Measurements from ENCODE around the gene ABCB9.

Gene ABCB9

DNA sequence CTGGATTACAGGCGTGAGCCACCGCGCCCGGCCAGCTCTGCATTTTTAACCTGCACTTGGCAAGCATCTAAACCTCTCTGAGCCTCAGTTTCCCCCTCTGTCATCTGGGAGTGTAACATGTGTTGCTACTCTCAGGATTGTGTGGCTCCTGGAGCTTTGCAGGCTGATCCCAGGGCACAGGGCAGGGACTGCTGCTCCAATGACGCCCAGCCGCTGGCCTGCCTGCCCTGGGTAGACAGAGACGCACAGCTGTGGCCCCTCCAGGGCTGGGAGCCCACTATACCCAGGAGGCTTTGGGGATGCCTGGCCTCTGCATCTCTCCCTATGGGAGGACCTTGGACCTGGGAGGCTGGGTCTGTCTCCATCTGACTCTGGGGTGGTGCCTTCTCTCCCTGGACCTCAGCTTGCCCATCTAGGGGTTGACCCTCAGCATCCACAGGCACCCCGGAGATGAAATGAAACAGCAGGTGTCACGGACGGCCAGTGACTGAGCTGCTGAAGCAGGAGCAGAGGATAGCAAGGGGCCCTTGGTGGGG, 27.9 kb upstream of the ABCB9 start:
- no peak for TF ChIP-seq CTCF (IDR thresholded peaks at IDR 0.05)
- Histone ChIP-seq H3K27me3 (no peaks in the 10 kb centered on the region), H3K9me3 (no peaks in the 10 kb centered on the region), H3K4me1 (ENCODE audit: control insufficient read depth in 1 of 2, insufficient read depth in 1 of 2, low read depth in 1 of 2, low read length in 1 of 2) (no peaks in the 10 kb centered on the region), H3K4me3 (ENCODE audit: low read depth in 1 of 2, low read length in 1 of 2) (no peak overlapping the region), H3K27ac (no peak overlapping the region), H3K36me3 (no peaks in the 10 kb centered on the region)

- Histone ChIP-seq H3K4me3 (ENCODE audit: low read depth in 1 of 2, low read length in 1 of 2) (no peak overlapping the region), H3K9me3 (no peaks in the 10 kb centered on the region), H3K27me3 (no peaks in the 10 kb centered on the region), H3K27ac (no peak overlapping the region), H3K4me1 (ENCODE audit: control insufficient read depth in 1 of 2, insufficient read depth in 1 of 2, low read depth in 1 of 2, low read length in 1 of 2) (no peaks in the 10 kb centered on the region), H3K36me3 (no peaks in the 10 kb centered on the region)
- TF ChIP-seq CTCF (IDR thresholded peaks at IDR 0.05), result no peak
Measured at GRCh38 chr12:122992386-122992785, 26.1 kb upstream of the ABCB9 start.

DNA sequence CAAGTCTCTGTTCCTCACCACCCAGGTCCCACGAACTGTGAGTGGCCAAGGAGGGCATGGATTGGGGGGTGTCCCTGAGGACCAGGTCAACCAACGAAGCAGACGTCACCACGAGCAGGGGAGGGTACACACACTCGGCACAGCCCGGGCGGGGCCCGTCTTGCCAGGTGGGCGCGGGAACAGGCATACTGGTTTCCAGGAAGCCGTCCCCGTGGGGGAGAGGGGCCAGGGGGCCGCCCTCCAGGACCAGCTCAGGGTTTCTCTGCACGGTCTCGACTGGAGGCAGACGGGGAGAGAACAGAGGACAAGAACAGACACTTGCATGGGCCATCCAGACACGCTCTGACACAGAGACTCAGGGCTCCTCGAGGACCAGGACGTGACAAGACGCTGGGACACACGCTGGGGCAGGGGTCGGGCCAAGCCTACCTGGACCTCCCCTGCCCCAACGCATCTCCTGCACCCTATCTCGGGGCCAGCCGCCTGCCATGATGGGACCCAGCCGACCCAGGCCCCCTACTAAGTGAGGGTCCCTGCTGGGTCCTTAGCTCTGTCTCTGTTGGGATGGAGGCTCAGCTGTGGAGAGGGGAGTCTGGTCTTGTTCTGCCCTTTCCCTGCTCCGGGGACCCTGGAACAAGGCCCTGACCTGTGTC, 25.5 kb upstream of the ABCB9 start:
- no peak overlapping the region for H3K4me3 ChIP-seq (ENCODE audit: low read depth in 1 of 2, low read length in 1 of 2)
- no peaks in the 10 kb centered on the region for H3K36me3 ChIP-seq
- no peak overlapping the region for H3K27ac ChIP-seq
- no peak for TF ChIP-seq CTCF (IDR thresholded peaks at IDR 0.05)
- H3K27me3 ChIP-seq, result no peaks in the 10 kb centered on the region
- H3K9me3 ChIP-seq, result no peaks in the 10 kb centered on the region
- no peaks in the 10 kb centered on the region for H3K4me1 ChIP-seq (ENCODE audit: control insufficient read depth in 1 of 2, insufficient read depth in 1 of 2, low read depth in 1 of 2, low read length in 1 of 2)

GRCh38 chr12:122990961-122991622, 24.8 kb upstream of the ABCB9 start:
- no peaks in the 10 kb centered on the region for H3K27me3 ChIP-seq
- no peaks in the 10 kb centered on the region for H3K36me3 ChIP-seq
- no peak overlapping the region for H3K27ac ChIP-seq
- H3K9me3 ChIP-seq, result no peaks in the 10 kb centered on the region
- H3K4me1 ChIP-seq (ENCODE audit: control insufficient read depth in 1 of 2, insufficient read depth in 1 of 2, low read depth in 1 of 2, low read length in 1 of 2), result no peaks in the 10 kb centered on the region
- TF ChIP-seq CTCF (IDR thresholded peaks at IDR 0.05), result no peak
- H3K4me3 ChIP-seq (ENCODE audit: low read depth in 1 of 2, low read length in 1 of 2), result no peak overlapping the region

DNA sequence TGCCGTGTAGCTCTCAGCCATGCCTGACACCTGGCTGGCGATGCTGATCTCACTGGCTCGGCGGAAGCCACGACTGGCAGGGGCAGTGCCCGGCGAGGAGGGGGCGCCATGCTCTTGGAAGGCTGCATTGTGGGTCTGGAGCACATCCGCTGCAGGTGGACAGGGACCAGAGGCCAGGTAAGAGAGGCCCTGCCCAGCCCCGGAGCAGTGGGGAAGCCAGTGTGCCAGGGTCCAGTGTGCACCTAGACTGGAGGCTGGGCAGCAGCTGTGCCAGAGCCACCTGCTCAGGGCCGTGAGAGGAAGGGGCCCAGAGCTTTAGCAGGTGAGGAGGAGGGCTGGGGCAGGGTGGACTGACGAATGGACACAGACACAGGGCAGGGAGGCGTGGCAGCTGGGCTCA, 24.3 kb upstream of the ABCB9 start:
- Histone ChIP-seq H3K4me3 (ENCODE audit: low read depth in 1 of 2, low read length in 1 of 2) (no peak overlapping the region), H3K36me3 (no peaks in the 10 kb centered on the region)
- no peak for TF ChIP-seq CTCF (IDR thresholded peaks at IDR 0.05)

More for the DNA sequence above, 24.3 kb upstream of the ABCB9 start:
- Histone ChIP-seq H3K27ac (no peak overlapping the region), H3K4me1 (ENCODE audit: control insufficient read depth in 1 of 2, insufficient read depth in 1 of 2, low read depth in 1 of 2, low read length in 1 of 2) (no peaks in the 10 kb centered on the region), H3K27me3 (no peaks in the 10 kb centered on the region), H3K9me3 (no peaks in the 10 kb centered on the region)

Data from neutrophil (primary cell).